ENCODE results near the gene STON2.

The STON2 gene

DNA sequence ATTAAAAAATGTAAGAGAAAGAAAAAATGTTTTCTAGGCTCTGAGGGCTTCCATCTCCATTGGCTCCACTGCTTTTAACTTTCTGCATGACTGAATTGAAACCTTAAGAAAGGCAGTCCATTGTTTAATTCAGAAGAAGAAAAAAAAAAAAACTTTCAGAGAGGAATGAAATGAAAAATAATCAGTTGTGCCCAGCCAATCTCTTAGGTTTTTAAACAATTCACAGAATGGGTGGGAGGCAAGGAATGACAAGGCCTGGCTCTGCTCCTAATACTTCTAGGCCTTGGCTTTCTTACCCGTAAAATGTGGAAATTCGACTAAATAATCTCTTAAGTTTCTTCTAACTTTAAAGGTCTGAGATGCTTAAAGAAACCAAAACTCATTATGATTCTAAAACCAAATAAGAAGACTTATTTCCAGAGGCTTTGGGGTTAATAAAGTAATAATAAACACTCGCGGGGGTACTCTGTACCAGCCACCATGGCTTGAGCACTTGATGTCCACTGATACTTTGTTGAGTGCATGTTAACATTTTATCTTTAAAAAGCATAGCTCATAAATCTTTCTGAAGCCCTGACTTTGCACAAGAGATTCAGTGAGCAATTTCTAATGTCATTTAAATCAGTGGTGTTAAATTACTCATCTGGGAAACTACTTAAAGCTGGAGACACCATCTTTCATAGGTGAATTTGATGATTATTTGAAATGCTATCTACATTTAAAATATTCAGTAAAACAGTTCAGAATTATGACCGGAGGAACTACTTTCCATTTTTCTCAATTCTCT lies 49.6 kb downstream of the STON2 start:
- TF ChIP-seq RARB (CRISPR knock-in tag; IDR thresholded peaks at IDR 0.05) (no peak), TCF4 (CRISPR knock-in tag; IDR thresholded peaks at IDR 0.05; ENCODE audit: borderline replicate concordance) (no peak), ZNF70 (CRISPR knock-in tag; IDR thresholded peaks at IDR 0.05) (no peak), ZNF8 (CRISPR knock-in tag; IDR thresholded peaks at IDR 0.05) (no peak), GLIS3 (CRISPR knock-in tag; IDR thresholded peaks at IDR 0.05) (no peak), TOX (CRISPR knock-in tag; IDR thresholded peaks at IDR 0.05; ENCODE audit: borderline replicate concordance) (no peak)
- TF ChIP-seq, protein P1, sequence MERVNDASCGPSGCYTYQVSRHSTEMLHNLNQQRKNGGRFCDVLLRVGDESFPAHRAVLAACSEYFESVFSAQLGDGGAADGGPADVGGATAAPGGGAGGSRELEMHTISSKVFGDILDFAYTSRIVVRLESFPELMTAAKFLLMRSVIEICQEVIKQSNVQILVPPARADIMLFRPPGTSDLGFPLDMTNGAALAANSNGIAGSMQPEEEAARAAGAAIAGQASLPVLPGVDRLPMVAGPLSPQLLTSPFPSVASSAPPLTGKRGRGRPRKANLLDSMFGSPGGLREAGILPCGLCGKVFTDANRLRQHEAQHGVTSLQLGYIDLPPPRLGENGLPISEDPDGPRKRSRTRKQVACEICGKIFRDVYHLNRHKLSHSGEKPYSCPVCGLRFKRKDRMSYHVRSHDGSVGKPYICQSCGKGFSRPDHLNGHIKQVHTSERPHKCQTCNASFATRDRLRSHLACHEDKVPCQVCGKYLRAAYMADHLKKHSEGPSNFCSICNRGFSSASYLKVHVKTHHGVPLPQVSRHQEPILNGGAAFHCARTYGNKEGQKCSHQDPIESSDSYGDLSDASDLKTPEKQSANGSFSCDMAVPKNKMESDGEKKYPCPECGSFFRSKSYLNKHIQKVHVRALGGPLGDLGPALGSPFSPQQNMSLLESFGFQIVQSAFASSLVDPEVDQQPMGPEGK (CRISPR knock-in tag; IDR thresholded peaks at IDR 0.05; ENCODE audit: borderline replicate concordance): no peak
- TF ChIP-seq, protein P2, sequence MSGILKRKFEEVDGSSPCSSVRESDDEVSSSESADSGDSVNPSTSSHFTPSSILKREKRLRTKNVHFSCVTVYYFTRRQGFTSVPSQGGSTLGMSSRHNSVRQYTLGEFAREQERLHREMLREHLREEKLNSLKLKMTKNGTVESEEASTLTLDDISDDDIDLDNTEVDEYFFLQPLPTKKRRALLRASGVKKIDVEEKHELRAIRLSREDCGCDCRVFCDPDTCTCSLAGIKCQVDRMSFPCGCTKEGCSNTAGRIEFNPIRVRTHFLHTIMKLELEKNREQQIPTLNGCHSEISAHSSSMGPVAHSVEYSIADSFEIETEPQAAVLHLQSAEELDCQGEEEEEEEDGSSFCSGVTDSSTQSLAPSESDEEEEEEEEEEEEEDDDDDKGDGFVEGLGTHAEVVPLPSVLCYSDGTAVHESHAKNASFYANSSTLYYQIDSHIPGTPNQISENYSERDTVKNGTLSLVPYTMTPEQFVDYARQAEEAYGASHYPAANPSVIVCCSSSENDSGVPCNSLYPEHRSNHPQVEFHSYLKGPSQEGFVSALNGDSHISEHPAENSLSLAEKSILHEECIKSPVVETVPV (CRISPR knock-in tag; IDR thresholded peaks at IDR 0.05): no peak
- ATAC-seq: no peak

DNA sequence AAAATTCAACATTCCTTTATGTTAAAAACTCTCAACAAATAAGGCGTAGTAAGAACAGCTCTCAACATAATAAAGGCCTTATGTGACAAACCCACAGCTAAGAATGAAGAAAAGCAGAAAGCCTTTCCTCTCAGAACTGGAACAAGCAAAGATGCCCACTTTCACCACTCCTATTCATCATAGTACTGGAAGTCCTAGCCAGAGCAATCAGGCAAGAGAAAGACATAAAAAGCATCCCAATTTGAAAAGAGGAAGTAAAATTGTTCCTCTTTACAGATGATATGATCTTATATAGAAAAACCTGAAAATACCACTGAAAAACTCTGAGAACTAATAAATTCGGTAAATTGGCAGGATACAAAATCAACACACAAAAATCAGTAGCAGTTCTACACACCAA lies 52.1 kb downstream of the STON2 start:
- no peak for TF ChIP-seq ESRRG (CRISPR knock-in tag; IDR thresholded peaks at IDR 0.05)
- no peak for TF ChIP-seq ARNTL (CRISPR knock-in tag; IDR thresholded peaks at IDR 0.05; ENCODE audit: borderline replicate concordance, low read depth)
- no peak for TF ChIP-seq ZC3H10 (CRISPR knock-in tag; IDR thresholded peaks at IDR 0.05)
- TF ChIP-seq ZNF565 (CRISPR knock-in tag; conservative IDR thresholded peaks at IDR 0.05; ENCODE audit: low read depth): no peak
- TF ChIP-seq TOX (CRISPR knock-in tag; IDR thresholded peaks at IDR 0.05; ENCODE audit: borderline replicate concordance): no peak
- no peak for TF ChIP-seq CSDC2 (CRISPR knock-in tag; IDR thresholded peaks at IDR 0.05)
- TF ChIP-seq SNAI2 (CRISPR knock-in tag; IDR thresholded peaks at IDR 0.05): no peak
- TF ChIP-seq ZNF8 (CRISPR knock-in tag; IDR thresholded peaks at IDR 0.05): no peak
- TF ChIP-seq OSR1 (CRISPR knock-in tag; IDR thresholded peaks at IDR 0.05): no peak
- no peak for TF ChIP-seq ZFP30 (CRISPR knock-in tag; IDR thresholded peaks at IDR 0.05)
- ATAC-seq: no peak

DNA sequence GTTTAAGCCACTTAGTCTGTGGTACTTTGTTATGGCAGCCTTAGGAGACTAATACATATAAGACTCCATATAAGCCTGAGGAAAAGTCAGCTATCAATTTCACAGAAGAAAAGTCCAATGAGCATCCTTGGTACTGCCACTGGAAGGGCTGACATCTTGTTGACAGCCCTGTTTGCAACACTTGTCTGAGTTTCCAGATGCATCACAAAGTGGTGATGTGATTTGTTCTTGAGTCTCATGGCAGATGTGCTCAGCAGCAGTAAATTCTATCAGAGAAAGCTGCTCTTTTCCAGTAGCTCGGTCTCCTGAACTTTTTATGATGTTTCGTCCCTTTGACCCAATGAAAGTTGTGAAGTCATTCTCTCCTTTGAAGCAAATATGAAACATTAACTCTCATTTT lies 54.3 kb downstream of the STON2 start:
- no peak for ATAC-seq
- TF ChIP-seq, protein P3, sequence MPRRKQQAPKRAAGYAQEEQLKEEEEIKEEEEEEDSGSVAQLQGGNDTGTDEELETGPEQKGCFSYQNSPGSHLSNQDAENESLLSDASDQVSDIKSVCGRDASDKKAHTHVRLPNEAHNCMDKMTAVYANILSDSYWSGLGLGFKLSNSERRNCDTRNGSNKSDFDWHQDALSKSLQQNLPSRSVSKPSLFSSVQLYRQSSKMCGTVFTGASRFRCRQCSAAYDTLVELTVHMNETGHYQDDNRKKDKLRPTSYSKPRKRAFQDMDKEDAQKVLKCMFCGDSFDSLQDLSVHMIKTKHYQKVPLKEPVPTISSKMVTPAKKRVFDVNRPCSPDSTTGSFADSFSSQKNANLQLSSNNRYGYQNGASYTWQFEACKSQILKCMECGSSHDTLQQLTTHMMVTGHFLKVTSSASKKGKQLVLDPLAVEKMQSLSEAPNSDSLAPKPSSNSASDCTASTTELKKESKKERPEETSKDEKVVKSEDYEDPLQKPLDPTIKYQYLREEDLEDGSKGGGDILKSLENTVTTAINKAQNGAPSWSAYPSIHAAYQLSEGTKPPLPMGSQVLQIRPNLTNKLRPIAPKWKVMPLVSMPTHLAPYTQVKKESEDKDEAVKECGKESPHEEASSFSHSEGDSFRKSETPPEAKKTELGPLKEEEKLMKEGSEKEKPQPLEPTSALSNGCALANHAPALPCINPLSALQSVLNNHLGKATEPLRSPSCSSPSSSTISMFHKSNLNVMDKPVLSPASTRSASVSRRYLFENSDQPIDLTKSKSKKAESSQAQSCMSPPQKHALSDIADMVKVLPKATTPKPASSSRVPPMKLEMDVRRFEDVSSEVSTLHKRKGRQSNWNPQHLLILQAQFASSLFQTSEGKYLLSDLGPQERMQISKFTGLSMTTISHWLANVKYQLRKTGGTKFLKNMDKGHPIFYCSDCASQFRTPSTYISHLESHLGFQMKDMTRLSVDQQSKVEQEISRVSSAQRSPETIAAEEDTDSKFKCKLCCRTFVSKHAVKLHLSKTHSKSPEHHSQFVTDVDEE (CRISPR knock-in tag; IDR thresholded peaks at IDR 0.05): no peak
- TF ChIP-seq, protein P1 (CRISPR knock-in tag; IDR thresholded peaks at IDR 0.05; ENCODE audit: borderline replicate concordance): no peak
- no peak for TF ChIP-seq BACH2 (CRISPR knock-in tag; IDR thresholded peaks at IDR 0.05; ENCODE audit: borderline replicate concordance)

DNA sequence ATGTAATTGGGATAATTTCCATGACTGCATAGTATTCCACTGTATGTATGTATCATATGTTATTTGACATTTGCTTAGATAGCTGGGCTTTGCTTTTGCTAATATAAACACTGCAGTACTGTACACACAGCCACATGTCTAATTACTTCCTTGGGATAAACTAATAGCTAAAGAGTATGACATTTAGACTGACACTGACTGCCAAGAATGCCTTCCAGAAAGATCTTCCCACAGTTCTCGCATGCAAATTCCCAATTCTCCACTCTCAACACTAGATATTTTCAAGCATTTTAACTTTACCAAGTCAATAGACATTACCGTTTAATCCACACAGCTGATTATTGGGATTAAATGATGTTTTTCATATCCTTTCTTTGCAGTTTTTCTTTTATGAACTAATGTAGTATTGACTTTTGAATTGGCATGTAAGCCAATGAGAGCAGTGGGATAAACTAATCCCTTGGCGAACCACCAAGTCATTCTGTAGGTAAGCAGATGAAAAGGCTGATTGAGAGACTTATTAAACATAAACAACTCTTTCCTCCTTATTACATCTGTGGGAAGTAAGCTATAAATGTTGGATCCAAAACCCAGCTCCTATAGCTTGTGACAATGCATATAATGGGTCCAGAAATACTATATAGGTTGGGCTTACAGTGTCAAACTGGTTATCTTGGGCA lies 55.5 kb downstream of the STON2 start:
- no peak for ATAC-seq
- TF ChIP-seq, protein P2 (CRISPR knock-in tag; IDR thresholded peaks at IDR 0.05): no peak

All from SK-N-SH treated with all-trans-retinoic acid at 6 μM for 48 hours (cell line).